GM21528 (cell line): ENCODE measurements around the gene E2F4.
A peak's percentile ranks its signal among the peaks of the same experiment; 100 is the strongest.

ENCODE experiments used
- ATAC-seq: cut with Tn5 transposase; IDR thresholded peaks from one replicate; pipeline ENCODE4 v1.9.1; 2021; ENCODE audit warnings: mild to moderate bottlenecking, moderate library complexity; ENCODE audit not compliant: unreplicated experiment, low FRiP score

E2F4 gene

DNA sequence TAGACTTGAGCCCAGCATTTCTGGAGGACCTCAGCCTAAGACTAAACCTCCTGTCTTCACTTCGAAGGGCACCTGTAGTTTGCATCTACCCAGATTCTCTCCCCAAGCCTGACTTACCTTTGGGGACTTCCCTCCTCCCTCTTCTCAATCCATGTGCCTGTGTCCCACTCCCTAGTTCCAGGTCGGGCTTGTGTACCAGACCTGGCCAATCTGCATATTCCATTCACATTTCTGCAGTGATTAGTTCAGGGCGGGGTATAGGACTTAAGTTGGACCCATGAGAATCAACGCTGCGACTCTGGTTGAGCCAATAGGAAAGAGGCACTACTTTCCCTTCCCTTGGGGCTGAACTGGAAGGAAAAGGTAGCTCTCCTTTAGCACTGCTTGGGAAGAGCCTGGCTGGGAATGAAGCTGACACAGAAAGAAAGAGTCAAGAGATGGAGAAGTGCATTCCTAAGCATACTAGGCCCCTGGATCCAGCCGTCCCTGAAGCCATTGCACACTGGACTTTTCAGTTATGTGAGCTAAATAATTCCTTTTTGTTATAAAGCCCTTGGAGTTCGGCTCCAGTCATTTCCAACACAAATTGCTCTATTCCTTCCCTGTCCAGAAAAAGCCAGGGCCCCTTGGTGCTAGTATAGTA is 34.7 kb upstream of the E2F4 start:
- no peak for ATAC-seq

DNA sequence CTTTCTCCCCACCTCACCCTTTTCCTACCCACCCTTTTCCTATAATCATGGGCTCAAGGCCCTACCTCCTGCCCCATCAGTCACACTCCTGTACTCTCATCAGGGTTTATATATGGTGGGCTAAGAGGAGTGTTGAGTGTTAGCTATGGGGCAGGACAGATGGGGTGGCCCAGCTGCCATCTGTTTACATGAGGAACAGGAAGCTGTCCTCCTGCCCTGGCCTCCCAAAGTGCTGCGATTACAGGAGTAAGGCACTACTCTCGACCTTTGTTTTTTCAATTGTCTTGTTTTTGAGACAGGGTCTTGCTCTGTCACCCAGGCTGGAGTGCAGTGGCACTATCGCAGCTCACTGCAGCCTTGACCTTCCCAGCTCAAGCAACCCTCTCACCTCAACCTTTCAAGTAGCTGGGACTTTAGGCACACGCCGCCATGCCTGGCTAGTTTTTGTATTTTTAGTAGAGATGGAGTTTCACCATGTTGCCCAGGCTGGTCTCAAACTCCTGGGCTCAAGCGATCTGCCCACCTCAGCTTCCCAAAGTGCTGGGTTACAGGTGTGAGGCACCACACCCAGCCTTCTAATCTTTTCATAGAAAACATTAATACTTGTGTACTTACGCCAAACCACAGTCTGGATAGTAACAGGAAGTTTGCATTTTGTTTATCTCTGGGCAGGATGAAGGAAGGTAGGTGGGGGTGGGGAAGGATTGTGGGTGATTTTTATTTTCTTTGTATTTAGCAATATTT is 33.9 kb upstream of the E2F4 start:
- ATAC-seq = no peak

- peak; percentile 34 for ATAC-seq
Measured at GRCh38 chr16:67158637-67159600, 33.0 kb upstream of the E2F4 start.

GRCh38 chr16:67161595-67162058 is 30.3 kb upstream of the E2F4 start:
- no peak for ATAC-seq

DNA sequence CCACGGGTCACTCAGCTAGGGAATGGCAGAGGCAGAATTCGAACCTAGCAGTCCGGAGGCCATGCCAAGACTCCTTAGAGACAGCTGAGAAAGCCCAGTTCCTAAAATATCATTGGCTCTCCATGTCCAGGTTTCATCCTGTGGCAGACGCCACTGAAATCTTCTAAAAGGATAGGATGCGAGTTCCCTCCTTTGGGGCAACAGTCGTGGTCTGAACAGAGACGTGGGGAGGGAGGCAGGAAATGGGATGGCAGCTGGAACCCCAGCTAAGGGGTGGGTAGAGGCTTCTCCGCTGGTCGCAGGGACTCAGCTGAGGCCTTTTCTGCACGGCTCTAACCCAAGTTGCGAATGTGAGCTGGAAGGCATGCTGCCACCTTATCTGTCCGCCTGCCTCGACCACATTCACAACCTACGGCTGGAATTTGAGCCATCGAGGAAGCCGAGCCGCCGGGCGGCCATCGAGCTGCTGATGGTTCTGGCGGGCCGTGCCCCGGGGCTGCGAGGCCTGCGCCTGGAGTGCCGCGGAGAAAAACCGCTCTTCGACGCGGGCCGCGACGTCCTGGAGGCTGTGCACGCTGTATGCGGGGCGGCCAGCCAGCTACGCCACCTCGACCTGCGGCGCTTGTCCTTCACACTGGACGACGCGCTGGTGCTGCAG is 29.3 kb upstream of the E2F4 start:
- ATAC-seq = no peak

- ATAC-seq = no peak
Measured at GRCh38 chr16:67163164-67163998, 28.6 kb upstream of the E2F4 start.

DNA sequence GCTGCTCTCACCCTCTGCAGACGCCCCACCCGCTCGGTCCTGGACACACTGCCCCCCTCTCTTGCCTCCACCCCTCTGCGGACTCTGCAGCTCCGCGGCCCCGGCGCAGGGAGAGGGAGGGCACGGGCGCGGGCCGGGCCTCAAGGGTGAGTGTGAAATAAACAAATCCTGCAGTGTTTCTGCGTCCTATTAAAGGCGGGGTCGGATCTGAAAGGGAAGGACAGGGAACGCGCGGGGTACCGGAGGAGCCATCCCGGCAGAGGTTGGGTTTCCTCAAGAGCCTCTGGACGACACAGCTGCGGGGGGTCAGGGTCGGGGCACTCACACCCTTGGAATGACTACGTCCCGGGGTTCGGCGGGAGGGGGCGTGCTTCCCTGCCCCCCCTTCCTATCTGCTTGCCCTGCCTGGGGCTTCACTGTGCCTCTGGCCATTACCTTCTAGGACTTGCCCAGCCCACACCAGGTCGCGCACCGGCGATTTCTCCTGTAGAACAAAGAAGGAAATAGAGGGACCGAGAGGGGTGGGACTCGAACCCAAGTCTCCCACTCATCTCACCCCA is 27.9 kb upstream of the E2F4 start:
- no peak for ATAC-seq

- no peak for ATAC-seq
Measured at GRCh38 chr16:67164599-67165061, 27.3 kb upstream of the E2F4 start, which contains the start of gene HSF4. TSS of gene HSF4 (plus strand) at chr16:67164745. CDS start at chr16:67164812, 67 bp downstream.

DNA sequence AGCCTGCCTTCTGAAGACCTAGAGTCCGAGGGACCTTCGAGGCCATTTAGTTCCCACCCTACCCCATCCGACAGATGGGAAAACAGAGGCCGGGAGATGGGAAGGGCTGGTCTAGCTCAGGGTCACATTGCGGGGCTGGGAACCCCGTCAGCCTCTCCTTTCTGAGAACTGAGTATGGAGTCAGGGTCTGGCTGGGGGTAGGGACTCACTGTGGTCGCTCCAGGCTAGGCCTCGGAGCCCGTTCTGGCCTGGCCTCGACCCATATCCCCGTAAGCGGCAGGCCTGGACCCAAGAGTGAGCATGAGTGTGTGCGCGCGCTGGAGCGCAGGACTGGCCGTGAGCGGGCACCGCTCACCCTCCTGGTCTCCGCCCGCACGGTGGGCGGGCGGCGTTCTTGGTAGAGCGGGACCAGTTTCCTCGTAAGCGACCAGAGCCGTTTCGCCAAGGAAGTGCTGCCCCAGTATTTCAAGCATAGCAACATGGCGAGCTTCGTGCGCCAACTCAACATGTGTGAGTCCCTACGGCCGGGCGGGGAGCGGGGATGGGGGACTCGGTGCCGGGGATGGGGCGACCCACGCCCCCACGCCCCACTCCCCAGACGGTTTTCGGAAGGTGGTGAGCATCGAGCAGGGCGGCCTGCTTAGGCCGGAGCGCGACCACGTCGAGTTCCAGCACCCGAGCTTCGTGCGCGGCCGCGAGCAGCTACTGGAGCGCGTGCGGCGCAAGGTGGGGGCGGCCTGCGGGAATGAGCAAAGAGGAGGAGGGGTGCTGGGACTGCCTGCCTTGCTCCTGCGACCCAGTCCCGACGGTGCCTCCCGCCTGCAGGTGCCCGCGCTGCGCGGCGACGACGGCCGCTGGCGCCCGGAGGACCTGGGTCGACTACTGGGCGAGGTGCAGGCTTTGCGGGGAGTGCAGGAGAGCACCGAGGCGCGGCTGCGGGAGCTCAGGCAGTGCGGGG is 26.6 kb upstream of the E2F4 start:
- no peak for ATAC-seq

- ATAC-seq = no peak
Measured at GRCh38 chr16:67166110-67166547, 25.8 kb upstream of the E2F4 start.

- ATAC-seq = no peak
Measured at GRCh38 chr16:67166598-67167168, 25.3 kb upstream of the E2F4 start.

- no peak for ATAC-seq
Measured at GRCh38 chr16:67167588-67167987, 24.4 kb upstream of the E2F4 start.

- ATAC-seq = no peak
Measured at GRCh38 chr16:67169011-67169451, 22.9 kb upstream of the E2F4 start.

DNA sequence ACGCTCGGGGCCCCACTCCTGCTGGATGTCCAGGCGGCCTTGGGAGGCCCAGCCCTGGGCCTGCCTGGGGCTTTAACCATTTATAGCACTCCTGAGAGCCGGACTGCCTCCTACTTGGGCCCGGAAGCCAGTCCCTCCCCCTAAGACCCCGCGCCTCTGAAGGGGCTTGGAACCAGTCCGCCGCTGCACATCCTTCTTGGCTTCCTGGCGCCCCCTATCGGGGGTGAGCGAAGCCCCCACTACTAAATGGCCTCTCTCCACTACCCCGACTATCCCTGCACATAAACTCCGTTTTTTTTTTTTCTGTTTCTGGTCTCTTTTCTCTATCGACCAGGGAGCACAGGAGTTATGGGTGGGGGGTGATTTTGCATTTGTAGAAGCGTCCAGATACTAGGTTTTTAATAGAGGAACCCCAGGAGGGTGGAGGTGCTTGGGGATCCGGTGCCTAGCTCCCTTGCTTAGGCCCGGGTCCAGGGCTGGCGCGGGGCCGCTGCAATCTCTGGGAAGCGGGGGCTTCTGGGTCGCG is 22.2 kb upstream of the E2F4 start:
- no peak for ATAC-seq

GRCh38 chr16:67170168-67170948 is 21.6 kb upstream of the E2F4 start, which contains the start of gene NOL3:
TSS of gene NOL3 (plus strand) at chr16:67170538.
- peak; percentile 39 for ATAC-seq

DNA sequence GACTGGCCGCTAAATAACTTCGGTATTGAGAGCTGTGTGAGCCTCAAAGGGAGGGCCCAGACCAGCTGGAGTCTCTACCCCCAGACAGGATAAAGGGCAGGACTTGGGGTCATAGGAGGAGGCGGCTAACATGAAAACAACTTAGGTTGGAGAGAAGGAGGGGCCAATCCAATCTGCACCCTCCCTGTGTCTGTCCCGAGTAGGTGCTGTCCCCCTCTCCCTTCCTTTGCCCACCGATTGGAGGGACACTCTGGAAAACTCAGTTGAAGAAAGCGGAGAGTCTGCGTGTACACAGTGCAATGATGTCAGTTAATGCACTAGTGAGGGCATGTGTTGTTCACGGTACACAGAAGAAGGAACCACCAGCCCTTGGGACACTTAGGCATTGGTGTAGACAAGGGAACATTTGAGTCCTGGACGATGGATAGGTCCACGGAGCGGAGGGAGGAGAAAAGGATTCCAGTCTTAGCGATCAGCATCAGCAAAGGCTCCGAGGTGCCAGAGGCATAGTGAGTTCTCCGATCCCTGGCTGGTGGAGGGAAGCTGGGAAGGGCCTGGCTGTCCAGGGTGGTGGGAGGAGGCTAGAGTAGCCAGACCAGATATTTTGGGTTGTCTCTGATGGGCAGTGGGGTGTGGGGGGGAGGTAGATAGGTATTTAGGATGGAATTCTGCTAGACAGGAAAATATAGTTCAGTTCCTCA is 20.9 kb upstream of the E2F4 start:
- no peak for ATAC-seq
